HepG2 (cell line): Measurements from ENCODE around the gene OR10A2. TPM values are rescaled to one million over a fixed set of nuclear protein-coding genes. Genes with fewer than 3 reads are reported as not detected.
"Not testable (repeated sequence)": the region's sequence is repeated elsewhere in the genome, so short reads cannot be mapped to it uniquely, and the experiment has no call there.

Experiments
- ATAC-seq: fragments of 200-7000 bp; cut with Tn5 transposase; 3 replicates; pipeline ENCODE4 v1.9.1; 2020; ENCODE audit warnings: mild to moderate bottlenecking, moderate library complexity
- BruUV-seq: library from RNA; stranded (reverse); fragments of 400-500 nt; replicated peaks from 2 replicates; lab custom pipeline; 2021; lab: Mats Ljungman, UMichigan
- CTCF ChIA-PET: fragments of 300-600 bp; formaldehyde crosslinking; extraction: SDS; loops from one replicate; lab custom pipeline; 2021; ENCODE audit warnings: low total read pairs, inconsistent platforms, low intra/inter-chr PET ratio; lab: Yijun Ruan, JAX
- POLR2A ChIA-PET: fragments of 350-600 bp; sonication (Branson Sonifier 250); formaldehyde crosslinking; loops from one replicate; lab custom pipeline; 2020; ENCODE audit warnings: antibody characterized with exemption, inconsistent platforms; lab: Yijun Ruan, JAX
- DNase-seq: peaks from one replicate; pipeline ENCODE4 v3.0.0-alpha.2; 2015; ENCODE audit warnings: low spot score
- FAIRE-seq: peaks from 3 replicates; lab custom pipeline; 2011; peaks lifted over from hg19 to GRCh38; lab: Jason Lieb, UNC
- H2AFZ ChIP-seq: one replicate; pipeline ENCODE4 v1.6.1; 2011; ENCODE audit warnings: low read length, inconsistent platforms
- H3K27ac ChIP-seq: fragments of 300-600 bp; 3 replicates; pipeline ENCODE4 v1.8.0; 2011; ENCODE audit warnings: mixed run types, mild to moderate bottlenecking, mixed read lengths, low read length, inconsistent platforms; ENCODE audit not compliant: insufficient read depth; ENCODE audit errors: extremely low read length
- H3K27me3 ChIP-seq, 2 experiments: fragments of 200-600 bp in 1 of 2; 2 replicates in 1 of 2; 3 replicates in 1 of 2; pipeline versions ENCODE4 v1.6.0 to v1.8.0; 2011; ENCODE audit warnings: low read length in 2 of 2, mild to moderate bottlenecking in 2 of 2, moderate library complexity in 2 of 2, inconsistent platforms in 1 of 2; ENCODE audit not compliant: insufficient read depth in 2 of 2, control insufficient read depth in 1 of 2
- H3K36me3 ChIP-seq, 2 experiments: fragments of 200-600 bp in 1 of 2; replicated peaks in 1 of 2; 2 replicates in 1 of 2; 3 replicates in 1 of 2; pipeline versions ENCODE4 v1.5.1 to v1.8.0; 2011; ENCODE audit warnings: low read length in 2 of 2, inconsistent platforms in 1 of 2; ENCODE audit not compliant: insufficient read depth in 2 of 2, control insufficient read depth in 1 of 2
- H3K4me1 ChIP-seq: 2 replicates; pipeline ENCODE4 v1.5.1; 2012; ENCODE audit warnings: low read length, inconsistent platforms; ENCODE audit not compliant: insufficient read depth
- H3K4me2 ChIP-seq: 2 replicates; pipeline ENCODE4 v1.6.0; 2011; ENCODE audit warnings: low read depth, low read length, inconsistent platforms
- H3K4me3 ChIP-seq, 3 experiments: fragments of 200-600 bp in 1 of 3; sonication (generic), shearing (Covaris generic) in 1 of 3; replicated peaks in 1 of 3; 2 replicates each; pipeline ENCODE4 v1.5.1; 2011 to 2016; ENCODE audit warnings: low read length in 3 of 3, inconsistent platforms in 2 of 3, low read depth in 2 of 3, mild to moderate bottlenecking in 2 of 3, control low read depth in 1 of 3, mixed read lengths in 1 of 3; ENCODE audit not compliant: insufficient read depth in 1 of 3
- H3K79me2 ChIP-seq: one replicate; pipeline ENCODE4 v1.6.1; 2011; ENCODE audit warnings: low read length, inconsistent platforms; ENCODE audit not compliant: insufficient read depth
- H3K9ac ChIP-seq: 2 replicates; pipeline ENCODE4 v1.6.0; 2011; ENCODE audit warnings: mild to moderate bottlenecking, low read depth, low read length, inconsistent platforms; ENCODE audit not compliant: insufficient read depth
- H3K9me3 ChIP-seq: 2 replicates; pipeline ENCODE4 v1.5.1; 2012; ENCODE audit warnings: mild to moderate bottlenecking, low read length
- H4K20me1 ChIP-seq: 2 replicates; pipeline ENCODE4 v1.6.0; 2011; ENCODE audit warnings: inconsistent platforms, mild to moderate bottlenecking, low read length, moderate library complexity; ENCODE audit not compliant: insufficient read depth
- MAF1 ChIP-seq: sonication (generic); formaldehyde crosslinking; IDR thresholded peaks from 2 replicates; pipeline ENCODE4 v1.5.0; 2020; ENCODE audit warnings: missing genetic modification reagents, borderline replicate concordance
- MEIS1 ChIP-seq: sonication (generic); formaldehyde crosslinking; IDR thresholded peaks from 2 replicates; pipeline ENCODE4 v1.9.0; 2021; ENCODE audit warnings: mild to moderate bottlenecking, missing genetic modification reagents, moderate library complexity, borderline replicate concordance
- PTBP1 ChIP-seq: fragments of 200-400 bp; formaldehyde crosslinking; IDR thresholded peaks from 2 replicates; pipeline ENCODE4 v1.6.1; 2018; ENCODE audit warnings: low read length, low read depth; ENCODE audit not compliant: poor library complexity, severe bottlenecking
- ZIK1 ChIP-seq: sonication (generic); formaldehyde crosslinking; IDR thresholded peaks from 2 replicates; pipeline ENCODE4 v1.5.0; 2020; ENCODE audit warnings: mild to moderate bottlenecking, low read depth, missing genetic modification reagents, borderline replicate concordance
- ZNF121 ChIP-seq: sonication (generic); formaldehyde crosslinking; IDR thresholded peaks from 2 replicates; pipeline ENCODE4 v1.5.0; 2020; ENCODE audit warnings: mild to moderate bottlenecking, missing genetic modification reagents
- ZNF264 ChIP-seq: sonication (generic); formaldehyde crosslinking; IDR thresholded peaks from 2 replicates; pipeline ENCODE4 v1.4.0; 2020; ENCODE audit warnings: missing genetic modification reagents
- ZNF296 ChIP-seq: sonication (generic); formaldehyde crosslinking; conservative IDR thresholded peaks from 2 replicates; pipeline ENCODE4 v1.5.0; 2020; ENCODE audit warnings: mild to moderate bottlenecking, missing genetic modification reagents
- ZNF546 ChIP-seq: sonication (generic); formaldehyde crosslinking; conservative IDR thresholded peaks from 2 replicates; pipeline ENCODE4 v1.8.1; 2023; ENCODE audit warnings: mild to moderate bottlenecking, missing genetic modification reagents
- ZNF781 ChIP-seq: sonication (generic); formaldehyde crosslinking; IDR thresholded peaks from 2 replicates; pipeline ENCODE4 v1.5.1; 2020; ENCODE audit warnings: borderline replicate concordance, mild to moderate bottlenecking, missing genetic modification reagents; ENCODE audit errors: not compliant biosample characterization
- WGBS: methylation state at CpG from one replicate; pipeline ENCODE4 v1.1.6; 2017; ENCODE audit warnings: low lambda C conversion rate; 5-methylcytosine and 5-hydroxymethylcytosine counted together
- in situ Hi-C: cut with HindIII; loops from 2 replicates; pipeline ENCODE4 v1.10.0; 2017; ENCODE audit warnings: low pct_unique_long_range_greater_than_20kb; ENCODE audit not compliant: extremely low pct_ligation_motif_present
- intact Hi-C: fragments of 100-400 bp; cut with micrococcal nuclease; formaldehyde crosslinking; loops from one replicate; pipeline ENCODE4 v1.10.0; 2022; ENCODE audit not compliant: unreplicated experiment
- polyA plus RNA-seq, 8 experiments: library from polyadenylated mRNA; depleted of rRNA in 3 of 8; stranded (reverse) in 7 of 8; unstranded in 1 of 8; fragments of >200 nt; fragmentation: Illumina TruSeq in 4 of 8; extraction: Trizol in 4 of 8; gene quantifications; 2 replicates each; pipeline versions ENCODE4 v1.2.1 to v1.2.3, GENCODE V29; 2011 to 2016; ENCODE audit warnings: low read depth in 4 of 8, missing spikeins in 1 of 8, mixed read lengths in 1 of 8; ENCODE audit not compliant: insufficient read depth in 1 of 8
- total RNA-seq, 5 experiments: library from RNA; depleted of rRNA; stranded (reverse); fragments of >200 nt; fragmentation: Illumina TruSeq; extraction: Trizol; gene quantifications; 2 replicates each; pipeline ENCODE4 v1.2.3, GENCODE V29; 2016; ENCODE audit warnings: low read depth in 1 of 5
- TF ChIP-seq, protein P1 (sequence below), 2 experiments: sonication (generic) in 1 of 2; formaldehyde crosslinking in 1 of 2; IDR thresholded peaks; 2 replicates each; pipeline versions ENCODE4 v1.4.0 to v1.6.1; 2016 to 2020; ENCODE audit warnings: borderline replicate concordance in 1 of 2, low read depth in 1 of 2, mild to moderate bottlenecking in 1 of 2, missing genetic modification reagents in 1 of 2

The OR10A2 gene
- total and polyA plus RNA-seq, 2 of the 13 experiments (the other 11 are each of a cell fraction or from before 2014, with no cell fraction given), result not detected

DNA sequence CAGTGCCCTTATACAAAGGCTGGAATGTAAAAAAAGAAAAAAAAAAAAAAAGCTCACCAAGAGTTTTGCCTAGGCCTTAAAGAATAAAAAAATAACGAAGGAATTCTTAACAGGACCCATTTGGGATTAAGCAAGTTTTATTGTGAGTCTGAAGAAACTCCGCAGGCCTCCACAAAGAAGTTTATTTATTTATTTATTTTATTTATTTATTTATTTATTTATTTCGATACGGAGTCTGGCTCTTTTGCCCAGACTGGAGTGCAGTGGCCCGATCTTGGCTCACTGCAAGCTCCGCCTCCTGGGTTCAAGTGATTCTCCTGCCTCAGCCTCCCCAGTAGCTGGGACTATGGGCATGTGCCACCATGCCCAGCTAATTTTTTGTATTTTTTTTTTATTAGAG lies 8.1 kb upstream of the OR10A2 start:
- H3K9me3 ChIP-seq, in situ Hi-C loops, H3K27ac ChIP-seq, FAIRE-seq, DNase-seq, H3K27me3 ChIP-seq, ATAC-seq, H3K4me2 ChIP-seq, H3K9ac ChIP-seq, CTCF ChIA-PET, BruUV-seq, H3K4me3 ChIP-seq, POLR2A ChIA-PET, H3K36me3 ChIP-seq, H3K4me1 ChIP-seq, intact Hi-C loops, H3K79me2 ChIP-seq, H4K20me1 ChIP-seq, H2AFZ ChIP-seq: not testable (repeated sequence)
- 62% methylated on average over 6 of the region's 6 CpGs for WGBS

DNA sequence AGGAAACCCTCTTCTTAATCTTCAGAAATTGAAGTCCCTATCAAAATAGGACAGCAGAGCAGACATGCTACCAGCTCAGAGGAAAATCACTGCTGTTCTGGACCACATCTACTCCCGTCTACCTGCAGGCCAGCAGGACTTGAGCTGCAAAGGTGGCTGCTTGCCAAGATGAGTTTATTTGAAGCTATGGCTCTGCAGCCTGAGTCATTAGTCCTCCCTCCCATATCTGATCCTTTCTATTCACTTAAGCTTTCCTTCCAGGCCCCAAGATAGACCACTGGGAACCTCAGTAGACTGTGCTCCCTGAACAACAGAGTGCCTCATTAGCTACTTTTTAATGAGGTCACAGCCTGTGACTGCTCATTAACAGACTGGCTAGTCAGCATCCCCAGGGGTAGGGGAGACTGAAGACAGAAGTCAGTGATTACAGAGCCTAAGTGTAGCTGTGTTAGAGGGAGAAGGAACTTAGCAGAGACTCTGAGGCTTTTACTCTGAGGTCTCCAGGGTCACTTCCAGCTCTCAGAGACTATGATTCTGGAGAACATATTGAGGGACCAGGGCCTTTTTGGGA lies 6.8 kb upstream of the OR10A2 start:
- intact Hi-C loops, result no loop called here
- POLR2A ChIA-PET, result no interaction called here
- DNase-seq, result no peak
- TF ChIP-seq ZNF546 (CRISPR knock-in tag), result no peak
- no peak for TF ChIP-seq PTBP1
- no peak for TF ChIP-seq ZNF296
- TF ChIP-seq ZNF781 (CRISPR knock-in tag), result no peak
- no peak for TF ChIP-seq MAF1 (CRISPR knock-in tag)
- no peak for TF ChIP-seq ZIK1
- TF ChIP-seq MEIS1, result no peak
- no peak for TF ChIP-seq ZNF264 (CRISPR knock-in tag)
- TF ChIP-seq ZNF121 (CRISPR knock-in tag), result no peak
- TF ChIP-seq, protein P1, sequence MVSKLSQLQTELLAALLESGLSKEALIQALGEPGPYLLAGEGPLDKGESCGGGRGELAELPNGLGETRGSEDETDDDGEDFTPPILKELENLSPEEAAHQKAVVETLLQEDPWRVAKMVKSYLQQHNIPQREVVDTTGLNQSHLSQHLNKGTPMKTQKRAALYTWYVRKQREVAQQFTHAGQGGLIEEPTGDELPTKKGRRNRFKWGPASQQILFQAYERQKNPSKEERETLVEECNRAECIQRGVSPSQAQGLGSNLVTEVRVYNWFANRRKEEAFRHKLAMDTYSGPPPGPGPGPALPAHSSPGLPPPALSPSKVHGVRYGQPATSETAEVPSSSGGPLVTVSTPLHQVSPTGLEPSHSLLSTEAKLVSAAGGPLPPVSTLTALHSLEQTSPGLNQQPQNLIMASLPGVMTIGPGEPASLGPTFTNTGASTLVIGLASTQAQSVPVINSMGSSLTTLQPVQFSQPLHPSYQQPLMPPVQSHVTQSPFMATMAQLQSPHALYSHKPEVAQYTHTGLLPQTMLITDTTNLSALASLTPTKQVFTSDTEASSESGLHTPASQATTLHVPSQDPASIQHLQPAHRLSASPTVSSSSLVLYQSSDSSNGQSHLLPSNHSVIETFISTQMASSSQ (IDR thresholded peaks at IDR 0.05; ENCODE audit: low read depth), result no peak
- TF ChIP-seq, protein P1 (CRISPR knock-in tag; IDR thresholded peaks at IDR 0.05; ENCODE audit: borderline replicate concordance), result no peak

More for the DNA sequence above, 6.8 kb upstream of the OR10A2 start:
- H3K9me3 ChIP-seq, result 0 out of 2 replicates have a peak, but pooled peaks cover 3% of the 10 kb centered on the region
- no peak overlapping the region for H2AFZ ChIP-seq
- no peaks in the 10 kb centered on the region for H3K36me3 ChIP-seq
- H3K27me3 ChIP-seq, result peaks cover 0 to 1% of the 10 kb centered on the region in 2 experiments; a peak in 1 of 5 replicates
- H3K27ac ChIP-seq, result no peak overlapping the region
- ATAC-seq (no peak), FAIRE-seq (no peak)
- H3K79me2 ChIP-seq, result no peaks in the 10 kb centered on the region
- WGBS, result 67% methylated on average over 1 of the region's 1 CpG
- CTCF ChIA-PET, result no interaction called here
- BruUV-seq, result no TSS peak
- no peak overlapping the region for H3K4me2 ChIP-seq
- H3K4me3 ChIP-seq, result no peak overlapping the region
- H4K20me1 ChIP-seq, result no peaks in the 10 kb centered on the region
- in situ Hi-C loops, result no loop called here
- no peak overlapping the region for H3K9ac ChIP-seq
- H3K4me1 ChIP-seq, result no peaks in the 10 kb centered on the region
